Endothelial cell of umbilical vein (primary cell): ENCODE results near the gene TULP1. TPM values are rescaled to one million over a fixed set of nuclear protein-coding genes. Genes with fewer than 3 reads are reported as not detected.

ENCODE experiments used
- BruUV-seq: library from RNA; stranded (reverse); fragments of 400-500 nt; replicated peaks from 2 replicates; lab custom pipeline; 2021; lab: Mats Ljungman, UMichigan
- CTCF ChIA-PET: fragments of 300-600, 350-600 bp; sonication (Branson Sonifier 250); formaldehyde crosslinking; loops from one replicate; lab custom pipeline; 2021; ENCODE audit warnings: antibody characterized with exemption, inconsistent platforms; lab: Charles Lee
- POLR2A ChIA-PET: fragments of 300-600, 350-600 bp; sonication (Branson Sonifier 250); formaldehyde crosslinking; loops from one replicate; lab custom pipeline; 2021; ENCODE audit warnings: antibody characterized with exemption, inconsistent platforms; lab: Charles Lee
- DNase-seq: peaks from one replicate; pipeline ENCODE4 v3.0.0-alpha.2; 2011; ENCODE audit warnings: low read depth, low spot score
- FAIRE-seq: peaks from 2 replicates; lab custom pipeline; 2011; peaks lifted over from hg19 to GRCh38; lab: Jason Lieb, UNC
- H2AFZ ChIP-seq: 2 replicates; pipeline ENCODE4 v1.6.0; 2012; ENCODE audit warnings: low read depth, low read length, control low read depth, inconsistent platforms
- H3K27ac ChIP-seq: 2 replicates; pipeline ENCODE4 v1.5.1; 2011; ENCODE audit warnings: low read depth, mild to moderate bottlenecking, control low read depth, low read length, moderate library complexity; ENCODE audit not compliant: insufficient read depth
- H3K27me3 ChIP-seq, 2 experiments: 2 replicates each; pipeline versions ENCODE4 v1.6.0 to v1.6.1; 2011; ENCODE audit warnings: low read length in 2 of 2, mixed read lengths in 1 of 2; ENCODE audit not compliant: control insufficient read depth in 2 of 2, insufficient read depth in 2 of 2
- H3K36me3 ChIP-seq, 2 experiments: 2 replicates in 1 of 2; 3 replicates in 1 of 2; pipeline ENCODE4 v1.5.1; 2011; ENCODE audit warnings: low read length in 2 of 2, mild to moderate bottlenecking in 1 of 2, moderate library complexity in 1 of 2; ENCODE audit not compliant: control insufficient read depth in 2 of 2, insufficient read depth in 2 of 2; ENCODE audit errors: extremely low read depth in 1 of 2
- H3K4me1 ChIP-seq: 3 replicates; pipeline ENCODE4 v1.5.1; 2011; ENCODE audit warnings: mild to moderate bottlenecking, low read length; ENCODE audit not compliant: control insufficient read depth, insufficient read depth; ENCODE audit errors: extremely low read depth
- H3K4me2 ChIP-seq: 2 replicates; pipeline ENCODE4 v1.6.1; 2011; ENCODE audit warnings: low read length, control low read depth, mixed read lengths; ENCODE audit not compliant: insufficient read depth
- H3K4me3 ChIP-seq, 3 experiments: fragments of 200-600 bp in 1 of 3; sonication (generic), shearing (Covaris generic) in 1 of 3; replicated peaks in 1 of 3; 2 replicates each; pipeline ENCODE4 v1.5.1; 2011 to 2016; ENCODE audit warnings: control low read depth in 3 of 3, low read length in 3 of 3, mild to moderate bottlenecking in 2 of 3, inconsistent platforms in 1 of 3, low read depth in 1 of 3, moderate library complexity in 1 of 3; ENCODE audit not compliant: insufficient read depth in 1 of 3
- H3K79me2 ChIP-seq: 2 replicates; pipeline ENCODE4 v1.6.0; 2012; ENCODE audit warnings: low read length, inconsistent platforms; ENCODE audit not compliant: control insufficient read depth, insufficient read depth
- H3K9ac ChIP-seq: replicated peaks from 2 replicates; pipeline ENCODE3; 2011; ENCODE audit warnings: low read length, control low read depth; ENCODE audit not compliant: insufficient read depth; ENCODE audit errors: extremely low read depth
- H3K9me1 ChIP-seq: replicated peaks from 3 replicates; pipeline ENCODE4 v1.6.0; 2011; ENCODE audit warnings: mild to moderate bottlenecking, low read length; ENCODE audit not compliant: control insufficient read depth, insufficient read depth; ENCODE audit errors: extremely low read depth
- H3K9me3 ChIP-seq: replicated peaks from 2 replicates; pipeline ENCODE4 v1.5.1; 2012; ENCODE audit warnings: low read length, inconsistent platforms; ENCODE audit not compliant: control insufficient read depth, insufficient read depth
- H4K20me1 ChIP-seq: replicated peaks from 2 replicates; pipeline ENCODE3; 2011; ENCODE audit warnings: mild to moderate bottlenecking, low read length; ENCODE audit not compliant: control insufficient read depth, insufficient read depth; ENCODE audit errors: extremely low read depth
- CTCF ChIP-seq, 2 donors: IDR thresholded peaks; 1 replicate in 1 of 2; 2 replicates in 1 of 2; pipeline ENCODE4 v1.5.1; 2011; ENCODE audit warnings: low read length in 2 of 2, mild to moderate bottlenecking in 2 of 2, moderate library complexity in 2 of 2, control low read depth in 1 of 2, inconsistent platforms in 1 of 2, low read depth in 1 of 2; ENCODE audit not compliant: insufficient read depth in 1 of 2; ENCODE audit errors: extremely low read depth in 1 of 2
- EZH2 ChIP-seq: IDR thresholded peaks from 2 replicates; pipeline ENCODE4 v1.6.1; 2012; ENCODE audit warnings: borderline replicate concordance, low read depth, mild to moderate bottlenecking, moderate library complexity, low read length, inconsistent platforms; ENCODE audit not compliant: severe bottlenecking
- FOS ChIP-seq: IDR thresholded peaks from 2 replicates; pipeline ENCODE4 v1.6.1; 2011; ENCODE audit warnings: mild to moderate bottlenecking, low read length, moderate library complexity, borderline replicate concordance; ENCODE audit not compliant: insufficient read depth
- GATA2 ChIP-seq: IDR thresholded peaks from 2 replicates; pipeline ENCODE4 v1.7.0; 2011; ENCODE audit warnings: low read depth, mild to moderate bottlenecking, moderate library complexity, mixed read lengths, low read length; ENCODE audit not compliant: insufficient read length, insufficient read depth
- JUN ChIP-seq: IDR thresholded peaks from 2 replicates; pipeline ENCODE4 v1.6.1; 2011; ENCODE audit warnings: borderline replicate concordance, low read depth; ENCODE audit not compliant: insufficient read length, insufficient read depth
- MAX ChIP-seq: IDR thresholded peaks from 2 replicates; pipeline ENCODE4 v1.6.1; 2011; ENCODE audit not compliant: insufficient read depth, insufficient read length
- MYC ChIP-seq: IDR thresholded peaks from one replicate; pipeline ENCODE4 v1.6.1; 2011; ENCODE audit warnings: mild to moderate bottlenecking, low read depth, low read length
- POLR2A ChIP-seq: IDR thresholded peaks from 2 replicates; pipeline ENCODE4 v1.6.1; 2012; ENCODE audit warnings: low read depth, mild to moderate bottlenecking, control low read depth, low read length
- POLR2AphosphoS5 ChIP-seq: IDR thresholded peaks from 2 replicates; pipeline ENCODE4 v1.6.1; 2012; ENCODE audit warnings: low read depth, mild to moderate bottlenecking, control low read depth, low read length, moderate library complexity; ENCODE audit not compliant: insufficient read depth
- dilution Hi-C: fragments of 300-500 bp; cut with MboI; formaldehyde crosslinking; loops from one replicate; pipeline ENCODE4 v1.15.0; 2019; ENCODE audit warnings: low sequenced_read_pairs; ENCODE audit not compliant: extremely low pct_ligation_motif_present
- intact Hi-C: fragments of 100-400 bp; cut with micrococcal nuclease; formaldehyde crosslinking; loops from one replicate; pipeline ENCODE4 v1.10.0; 2022
- polyA plus RNA-seq, 4 experiments: library from polyadenylated mRNA; depleted of rRNA in 3 of 4; stranded (reverse) in 3 of 4; unstranded in 1 of 4; fragments of >200 nt; gene quantifications; 2 replicates each; pipeline versions ENCODE4 v1.2.1 to v1.2.3, GENCODE V29; 2011 to 2012; ENCODE audit warnings: missing spikeins in 1 of 4
- total RNA-seq: library from RNA; stranded (reverse); gene quantifications from 2 replicates; pipeline ENCODE4 v1.2.3, GENCODE V29; 2021

The TULP1 gene
- total and polyA plus RNA-seq, 2 donors (not counting 3 experiments of a cell fraction or from before 2014, with no cell fraction given): not detected

DNA sequence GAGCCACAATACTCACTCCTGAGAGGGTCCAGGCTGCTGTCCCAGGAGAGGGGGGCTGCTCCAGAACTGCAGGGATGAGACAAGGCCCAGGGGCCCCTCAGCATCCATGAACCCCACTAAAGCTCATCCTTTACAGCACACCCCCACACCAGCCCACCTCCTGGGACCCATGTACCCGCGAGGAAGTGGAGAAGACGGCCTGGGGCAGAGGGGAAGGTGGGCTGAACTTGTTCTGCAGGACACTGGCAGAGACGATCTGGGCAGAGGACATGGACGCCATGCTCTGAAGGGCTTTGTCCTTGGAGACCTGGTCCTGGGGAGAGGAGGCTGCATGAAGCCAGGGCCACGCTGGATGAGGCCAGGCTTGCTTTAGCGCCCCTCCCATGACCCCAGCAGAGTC is 34.4 kb downstream of the TULP1 start:
- H3K79me2 ChIP-seq: no peaks in the 10 kb centered on the region
- ChIA-PET CTCF (interaction anchor here (0.6 to 0.8 kb wide), 2 partner anchors 27 to 259 kb away, joined by 3 read pairs; no protein-coding TSS in a partner anchor), POLR2A (no interaction called here)
- no peaks in the 10 kb centered on the region for H3K4me1 ChIP-seq
- intact Hi-C loops (no loop called here), dilution Hi-C loops (no loop called here)
- H2AFZ ChIP-seq: no peak overlapping the region
- DNase-seq: no peak
- no TSS peak for BruUV-seq
- no peak overlapping the region for H3K9ac ChIP-seq
- H3K4me2 ChIP-seq: no peak overlapping the region
- no peaks in the 10 kb centered on the region for H4K20me1 ChIP-seq
- H3K36me3 ChIP-seq: no peaks in the 10 kb centered on the region
- no peaks in the 10 kb centered on the region for H3K9me3 ChIP-seq
- TF ChIP-seq MAX: no peak
- H3K9me1 ChIP-seq: no peaks in the 10 kb centered on the region
- FAIRE-seq: no peak
- no peak overlapping the region for H3K27ac ChIP-seq
- H3K27me3 ChIP-seq: no peaks in the 10 kb centered on the region
- no peak overlapping the region for H3K4me3 ChIP-seq

GRCh38 chr6:35477551-35478179 is 35.0 kb downstream of the TULP1 start:
- ChIA-PET POLR2A (no interaction called here), CTCF (interaction anchor here (0.6 to 1.4 kb wide), 5 partner anchors 10 to 260 kb away, joined by 3 read pairs; no protein-coding TSS in a partner anchor)
- dilution Hi-C loops: no loop called here
- Histone ChIP-seq H3K4me3 (no peak overlapping the region), H3K27me3 (no peaks in the 10 kb centered on the region), H2AFZ (no peak overlapping the region), H3K27ac (no peak overlapping the region), H3K9ac (no peak overlapping the region), H3K4me1 (no peaks in the 10 kb centered on the region), H3K36me3 (no peaks in the 10 kb centered on the region), H3K4me2 (no peak overlapping the region), H3K9me3 (no peaks in the 10 kb centered on the region), H3K9me1 (no peaks in the 10 kb centered on the region), H3K79me2 (no peaks in the 10 kb centered on the region), H4K20me1 (no peaks in the 10 kb centered on the region)
- no peak for TF ChIP-seq CTCF (IDR thresholded peaks at IDR 0.05; ENCODE audit: extremely low read depth in 1 of 2, insufficient read depth in 1 of 2, low read depth in 1 of 2, low read length in 2 of 2)
- no peak for TF ChIP-seq POLR2A
- TF ChIP-seq POLR2AphosphoS5: no peak
- no peak for TF ChIP-seq MAX
- TF ChIP-seq MYC: no peak
- no peak for TF ChIP-seq FOS
- TF ChIP-seq GATA2: no peak
- no peak for TF ChIP-seq EZH2
- TF ChIP-seq JUN: no peak
- FAIRE-seq: no peak
- intact Hi-C loops: no loop called here
- DNase-seq: no peak
- no TSS peak for BruUV-seq
